Astrocyte of the cerebellum (primary cell): ENCODE measurements around the gene ADARB2.

Source experiments
- DNase-seq: peaks from one replicate; pipeline ENCODE4 v3.0.0-alpha.2; 2011; ENCODE audit warnings: low read depth
- H3K4me3 ChIP-seq: 2 replicates; pipeline ENCODE4 v1.5.1; 2011; ENCODE audit warnings: mild to moderate bottlenecking, low read depth, low read length, moderate library complexity
- CTCF ChIP-seq: IDR thresholded peaks from 2 replicates; pipeline ENCODE4 v1.5.1; 2012; ENCODE audit warnings: low read length, low read depth, moderate library complexity, mild to moderate bottlenecking; ENCODE audit errors: missing control alignments
- in situ Hi-C: cut with HindIII; loops from 2 replicates; pipeline ENCODE4 v1.10.0; 2017; ENCODE audit warnings: low sequenced_read_pairs

The ADARB2 gene

GRCh38 chr10:1280466-1281404 is 456.6 kb downstream of the ADARB2 start:
- in situ Hi-C loops: no loop called here
- TF ChIP-seq CTCF: no peak
- no peak for DNase-seq
- no peak overlapping the region for H3K4me3 ChIP-seq

GRCh38 chr10:1278306-1278705 is 459.0 kb downstream of the ADARB2 start:
- TF ChIP-seq CTCF: no peak
- in situ Hi-C loops: no loop called here
- no peak for DNase-seq
- H3K4me3 ChIP-seq: no peak overlapping the region

GRCh38 chr10:1274701-1275544 is 462.4 kb downstream of the ADARB2 start:
- in situ Hi-C loops: no loop called here
- no peak for TF ChIP-seq CTCF
- no peak for DNase-seq
- no peak overlapping the region for H3K4me3 ChIP-seq

GRCh38 chr10:1274111-1274661 is 463.1 kb downstream of the ADARB2 start:
- TF ChIP-seq CTCF: no peak
- no peak overlapping the region for H3K4me3 ChIP-seq
- DNase-seq: no peak
- in situ Hi-C loops: no loop called here

GRCh38 chr10:1273372-1274105 is 463.8 kb downstream of the ADARB2 start:
- DNase-seq: no peak
- H3K4me3 ChIP-seq: no peak overlapping the region
- in situ Hi-C loops: no loop called here
- TF ChIP-seq CTCF: no peak

- no peak for TF ChIP-seq CTCF
- in situ Hi-C loops: no loop called here
Measured at GRCh38 chr10:1272777-1273161, 464.6 kb downstream of the ADARB2 start.

More at GRCh38 chr10:1272777-1273161, 464.6 kb downstream of the ADARB2 start:
- H3K4me3 ChIP-seq: no peak overlapping the region
- DNase-seq: no peak
